ENCODE data around the gene GTPBP10.

GRCh38 chr7:90322837-90323236 is 23.7 kb upstream of the GTPBP10 start:
- TF ChIP-seq CTCF (IDR thresholded peaks at IDR 0.05; ENCODE audit: insufficient read depth, low read length) (no peak), SPI1 (IDR thresholded peaks at IDR 0.05; ENCODE audit: borderline replicate concordance, low read depth) (no peak), REST (IDR thresholded peaks at IDR 0.05; ENCODE audit: insufficient replicate concordance, low read depth) (no peak), POLR2AphosphoS5 (IDR thresholded peaks at IDR 0.05; ENCODE audit: low read depth) (no peak)
